Left lung (tissue), 10 donors: ENCODE results near the gene AHCYL1. TPM values are rescaled to one million over a fixed set of nuclear protein-coding genes. Genes with fewer than 3 reads are reported as not detected.

Experiments
- ATAC-seq: fragments of 200-7000 bp; cut with Tn5 transposase; one replicate; pipeline ENCODE4 v1.9.1; 2020; ENCODE audit warnings: moderate library complexity
- DNase-seq, 4 donors: peaks; one replicate each; pipeline ENCODE4 v3.0.0-alpha.2; 2013 to 2020
- H3K27ac ChIP-seq, 2 donors: fragments of 200-600 bp; sonication (generic) in 1 of 2; one replicate each; pipeline versions ENCODE4 v1.5.0 to v1.8.0; 2020 to 2021
- H3K27me3 ChIP-seq, 2 donors: fragments of 200-600 bp; sonication (generic) in 1 of 2; one replicate each; pipeline versions ENCODE4 v1.5.0 to v1.8.0; 2020 to 2021
- H3K36me3 ChIP-seq, 2 donors: fragments of 200-600 bp; sonication (generic) in 1 of 2; one replicate each; pipeline versions ENCODE4 v1.5.0 to v1.8.0; 2020 to 2021
- H3K4me1 ChIP-seq, 2 donors: fragments of 200-600 bp; one replicate each; pipeline ENCODE4 v1.8.0; 2021
- H3K4me3 ChIP-seq, 2 donors: fragments of 200-600 bp; sonication (generic) in 1 of 2; one replicate each; pipeline versions ENCODE4 v1.5.0 to v1.8.0; 2020 to 2021; ENCODE audit warnings: mild to moderate bottlenecking in 1 of 2
- H3K9me3 ChIP-seq, 2 donors: fragments of 200-600 bp; sonication (generic) in 1 of 2; one replicate each; pipeline versions ENCODE4 v1.5.0 to v1.8.0; 2020 to 2021
- CTCF ChIP-seq, 2 donors: fragments of 200-600 bp; sonication (generic) in 1 of 2; IDR thresholded peaks; one replicate each; pipeline versions ENCODE4 v1.5.0 to v1.8.0; 2021; ENCODE audit warnings: antibody characterized with exemption in 2 of 2
- intact Hi-C, 2 donors: fragments of 100-400 bp; cut with DNase I; formaldehyde crosslinking; loops; one replicate each; pipeline versions ENCODE4 v1.11.2 to v1.14.2; 2022
- polyA plus RNA-seq, 6 donors: library from polyadenylated mRNA; unstranded; fragments of 120-200 nt; gene quantifications; one replicate each; pipeline ENCODE4 v1.2.1, GENCODE V29; 2013; ENCODE audit not compliant: insufficient read length in 6 of 6
- total RNA-seq, 2 donors: library from RNA; stranded (reverse); fragmentation: NEBNext Ultra II Directional; extraction: Animal tissue kit (Norgen Biotek cat#: 25700); gene quantifications; one replicate each; pipeline ENCODE4 v1.2.1, GENCODE V29; 2021
- donor health status: DM: no; HTN: yes; CAD: no.
- donor health status: DM: no; HTN: no; CAD: no.

Gene AHCYL1
- total and polyA plus RNA-seq, 8 donors: 73.3 to 116 (median 83.9) TPM

- no peaks in the 10 kb centered on the region for H3K4me1 ChIP-seq
- H3K36me3 ChIP-seq: no peaks in the 10 kb centered on the region
- H3K9me3 ChIP-seq: no peaks in the 10 kb centered on the region
- H3K27ac ChIP-seq: peak overlapping the region in 1 of 2 donors; percentile 62
- H3K4me3 ChIP-seq: no peak overlapping the region
- ATAC-seq (no peak), DNase-seq (no peak)
- no peaks in the 10 kb centered on the region for H3K27me3 ChIP-seq
- intact Hi-C loops: no loop called here
- no peak for TF ChIP-seq CTCF (IDR thresholded peaks at IDR 0.05)
Measured at GRCh38 chr1:109960745-109961094, 23.8 kb upstream of the AHCYL1 start.

DNA sequence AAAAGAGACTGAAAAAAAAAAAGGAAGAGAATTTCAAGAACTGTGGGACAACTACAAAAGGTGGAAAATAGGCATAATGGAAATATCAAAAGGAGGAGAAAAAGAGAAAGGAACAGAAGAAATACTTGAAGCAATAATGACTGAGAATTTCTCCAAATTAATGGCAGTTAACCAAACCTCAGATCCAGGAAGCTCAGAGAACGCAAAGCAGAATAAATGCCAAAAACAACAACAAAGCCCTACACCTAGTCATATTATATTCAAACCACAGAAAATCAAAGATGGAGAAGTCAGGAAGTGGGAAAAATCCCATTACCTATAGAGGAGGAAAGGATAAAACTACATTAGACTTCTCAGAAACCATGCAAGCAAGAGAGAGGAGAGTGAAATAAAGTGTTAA is 20.7 kb upstream of the AHCYL1 start:
- no peak overlapping the region for H3K4me3 ChIP-seq
- ATAC-seq (no peak), DNase-seq (no peak)
- H3K4me1 ChIP-seq: no peaks in the 10 kb centered on the region
- intact Hi-C loops: no loop called here
- H3K27me3 ChIP-seq: no peaks in the 10 kb centered on the region
- H3K36me3 ChIP-seq: no peaks in the 10 kb centered on the region
- H3K9me3 ChIP-seq: no peaks in the 10 kb centered on the region
- no peak overlapping the region for H3K27ac ChIP-seq
- no peak for TF ChIP-seq CTCF (IDR thresholded peaks at IDR 0.05)

DNA sequence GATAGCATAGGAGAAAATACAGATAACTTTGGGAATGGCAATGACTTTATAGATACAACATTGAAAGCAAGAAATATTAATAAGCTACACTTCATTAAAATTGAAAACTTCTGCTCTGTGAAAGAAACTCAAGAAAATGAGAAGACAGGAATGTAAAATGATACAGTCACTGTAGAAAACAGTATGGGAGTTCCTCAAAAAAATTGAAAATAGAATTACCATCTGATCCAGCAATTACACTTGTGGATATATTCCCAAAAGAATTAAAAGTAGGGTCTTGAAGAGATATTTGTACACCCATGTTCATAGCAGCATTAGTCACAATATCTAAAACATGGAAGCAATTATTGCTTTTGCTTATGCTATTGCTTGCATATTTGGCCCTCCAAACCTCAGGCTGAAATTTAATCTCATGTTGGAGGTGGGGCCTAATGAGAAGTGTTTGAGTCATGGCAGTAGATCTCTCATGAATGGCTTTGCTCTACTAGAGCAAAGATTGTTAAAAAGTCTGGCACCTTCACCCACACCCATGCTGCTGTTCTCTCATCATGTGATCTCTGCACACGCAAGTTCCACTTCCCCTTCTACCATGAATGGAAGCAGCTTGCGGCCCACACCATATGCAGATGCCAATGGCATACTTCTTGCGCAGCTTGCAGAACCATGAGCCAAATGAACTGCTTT is 15.3 kb upstream of the AHCYL1 start:
- TF ChIP-seq CTCF (IDR thresholded peaks at IDR 0.05): no peak
- intact Hi-C loops: no loop called here
- Histone ChIP-seq H3K9me3 (no peaks in the 10 kb centered on the region), H3K36me3 (no peaks in the 10 kb centered on the region), H3K27ac (no peak overlapping the region), H3K27me3 (no peaks in the 10 kb centered on the region), H3K4me3 (no peak overlapping the region), H3K4me1 (no peaks in the 10 kb centered on the region)
- DNase-seq (no peak), ATAC-seq (peak; percentile 75)

DNA sequence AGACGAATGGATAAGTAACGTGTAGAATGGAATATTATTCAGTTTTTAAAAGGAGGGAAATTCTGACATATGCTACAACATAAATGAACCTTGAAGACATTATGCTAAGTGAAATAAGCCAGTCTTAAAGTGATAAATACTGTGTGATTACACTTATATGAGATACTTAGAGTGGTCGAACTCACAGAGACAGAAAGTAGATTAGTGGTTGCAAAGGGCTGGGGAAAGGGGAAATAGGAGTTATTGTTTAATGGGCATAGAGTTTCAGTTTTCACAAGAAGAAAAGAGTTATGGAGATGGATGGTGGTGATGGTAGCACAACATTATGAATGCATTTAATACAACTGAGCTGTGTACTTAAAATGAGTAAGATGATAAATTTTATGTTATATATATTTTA is 14.7 kb upstream of the AHCYL1 start:
- H3K36me3 ChIP-seq: no peaks in the 10 kb centered on the region
- DNase-seq (no peak), ATAC-seq (no peak)
- TF ChIP-seq CTCF (IDR thresholded peaks at IDR 0.05): no peak
- no peaks in the 10 kb centered on the region for H3K9me3 ChIP-seq
- no peak overlapping the region for H3K27ac ChIP-seq
- no peaks in the 10 kb centered on the region for H3K4me1 ChIP-seq
- H3K27me3 ChIP-seq: no peaks in the 10 kb centered on the region
- intact Hi-C loops: no loop called here
- no peak overlapping the region for H3K4me3 ChIP-seq

GRCh38 chr1:109971559-109971958 is 13.0 kb upstream of the AHCYL1 start:
- no peaks in the 10 kb centered on the region for H3K27me3 ChIP-seq
- H3K4me3 ChIP-seq: no peak overlapping the region
- intact Hi-C loops: no loop called here
- no peaks in the 10 kb centered on the region for H3K4me1 ChIP-seq
- no peaks in the 10 kb centered on the region for H3K36me3 ChIP-seq
- no peak for TF ChIP-seq CTCF (IDR thresholded peaks at IDR 0.05)
- no peak overlapping the region for H3K27ac ChIP-seq
- DNase-seq (no peak), ATAC-seq (no peak)
- no peaks in the 10 kb centered on the region for H3K9me3 ChIP-seq
